DND-41 (cell line): ENCODE measurements around the gene NOS2.
A peak's percentile ranks its signal among the peaks of the same experiment; 100 is the strongest.

Experiments used
- EZH2 ChIP-seq: IDR thresholded peaks from 3 replicates; pipeline ENCODE4 v1.6.1; 2012; ENCODE audit warnings: borderline replicate concordance, low read depth, mild to moderate bottlenecking, moderate library complexity, low read length, inconsistent platforms; ENCODE audit not compliant: severe bottlenecking
- TF ChIP-seq, protein P1 (sequence below): IDR thresholded peaks from 2 replicates; pipeline ENCODE4 v1.5.1; 2012; ENCODE audit warnings: borderline replicate concordance, low read length, moderate library complexity, mild to moderate bottlenecking; ENCODE audit not compliant: poor library complexity, severe bottlenecking; ENCODE audit errors: extremely low read depth

DNA sequence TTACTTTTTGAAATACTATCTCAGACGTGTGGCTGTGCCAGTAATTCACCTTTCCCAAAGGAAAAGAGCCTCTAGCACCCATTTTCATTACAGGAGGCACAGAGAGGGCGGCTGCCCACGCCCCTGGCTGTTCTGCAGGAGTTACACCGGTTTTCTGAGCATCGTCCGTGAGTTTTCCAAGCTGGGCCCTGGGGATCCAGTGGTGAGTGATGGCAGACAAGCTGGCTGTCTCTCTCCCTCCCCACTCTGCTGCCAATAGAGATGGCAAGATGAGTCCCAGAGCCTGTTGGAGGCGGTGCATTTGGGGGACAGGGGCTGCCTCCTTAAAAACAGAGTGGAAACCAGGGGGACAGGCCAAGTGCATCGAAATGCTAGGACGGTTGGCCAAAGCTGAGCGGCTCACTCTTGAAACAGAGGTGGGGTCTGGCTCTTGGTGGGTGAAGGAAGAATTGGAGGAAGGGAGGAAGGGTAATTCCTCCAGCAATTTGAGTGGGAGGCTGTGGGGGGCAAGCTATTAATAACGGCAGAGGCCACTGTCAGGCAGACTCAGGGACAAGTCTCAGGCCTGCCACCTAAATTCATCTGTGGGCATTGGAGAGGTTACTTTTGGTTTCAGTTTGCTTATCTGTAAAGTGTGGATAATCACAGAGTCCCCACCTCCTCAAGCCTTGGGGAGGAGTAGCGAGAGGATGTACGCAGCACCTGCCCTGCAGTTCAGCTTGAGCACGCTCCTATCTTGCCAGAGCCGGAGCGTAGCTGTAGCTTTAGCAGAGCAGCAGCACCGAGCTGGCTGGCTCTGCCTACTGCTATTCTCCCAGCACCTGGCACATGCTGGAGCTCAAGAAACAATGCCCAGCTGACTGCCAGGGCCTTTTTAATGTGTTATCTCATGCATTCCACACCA, 7.5 kb upstream of the NOS2 start:
- no peak for TF ChIP-seq EZH2
- TF ChIP-seq, protein P1, sequence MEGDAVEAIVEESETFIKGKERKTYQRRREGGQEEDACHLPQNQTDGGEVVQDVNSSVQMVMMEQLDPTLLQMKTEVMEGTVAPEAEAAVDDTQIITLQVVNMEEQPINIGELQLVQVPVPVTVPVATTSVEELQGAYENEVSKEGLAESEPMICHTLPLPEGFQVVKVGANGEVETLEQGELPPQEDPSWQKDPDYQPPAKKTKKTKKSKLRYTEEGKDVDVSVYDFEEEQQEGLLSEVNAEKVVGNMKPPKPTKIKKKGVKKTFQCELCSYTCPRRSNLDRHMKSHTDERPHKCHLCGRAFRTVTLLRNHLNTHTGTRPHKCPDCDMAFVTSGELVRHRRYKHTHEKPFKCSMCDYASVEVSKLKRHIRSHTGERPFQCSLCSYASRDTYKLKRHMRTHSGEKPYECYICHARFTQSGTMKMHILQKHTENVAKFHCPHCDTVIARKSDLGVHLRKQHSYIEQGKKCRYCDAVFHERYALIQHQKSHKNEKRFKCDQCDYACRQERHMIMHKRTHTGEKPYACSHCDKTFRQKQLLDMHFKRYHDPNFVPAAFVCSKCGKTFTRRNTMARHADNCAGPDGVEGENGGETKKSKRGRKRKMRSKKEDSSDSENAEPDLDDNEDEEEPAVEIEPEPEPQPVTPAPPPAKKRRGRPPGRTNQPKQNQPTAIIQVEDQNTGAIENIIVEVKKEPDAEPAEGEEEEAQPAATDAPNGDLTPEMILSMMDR = peak; percentile 2
